Hepatocyte (in vitro differentiated cells): Measurements from ENCODE around the gene FAM53C. TPM values are rescaled to one million over a fixed set of nuclear protein-coding genes. Genes with fewer than 3 reads are reported as not detected.

Experiments used
- DNase-seq: peaks from one replicate; pipeline ENCODE4 v3.0.0-alpha.2; 2016; ENCODE audit warnings: low spot score
- H2AFZ ChIP-seq: fragments of 200-600 bp; sonication (generic); 2 replicates; pipeline ENCODE4 v1.6.0; 2016; ENCODE audit warnings: antibody characterized with exemption, mild to moderate bottlenecking
- H3K27ac ChIP-seq: fragments of 200-600 bp; sonication (generic); 2 replicates; pipeline ENCODE4 v1.5.1; 2016; ENCODE audit warnings: mild to moderate bottlenecking
- H3K27me3 ChIP-seq: fragments of 200-600 bp; sonication (generic); 2 replicates; pipeline ENCODE4 v1.6.1; 2016
- H3K36me3 ChIP-seq: fragments of 200-600 bp; sonication (generic); replicated peaks from 2 replicates; pipeline ENCODE4 v1.5.1; 2016; ENCODE audit warnings: low read depth; ENCODE audit not compliant: insufficient read depth
- H3K4me1 ChIP-seq: fragments of 200-600 bp; sonication (generic); 2 replicates; pipeline ENCODE4 v1.5.1; 2016; ENCODE audit warnings: mild to moderate bottlenecking, moderate library complexity; ENCODE audit not compliant: insufficient read depth
- H3K4me2 ChIP-seq: fragments of 200-600 bp; sonication (generic); 2 replicates; pipeline ENCODE4 v1.6.0; 2016
- H3K4me3 ChIP-seq: fragments of 200-600 bp; sonication (generic); 2 replicates; pipeline ENCODE4 v1.5.1; 2016; ENCODE audit warnings: mild to moderate bottlenecking
- H3K79me2 ChIP-seq: fragments of 200-600 bp; sonication (generic); 2 replicates; pipeline ENCODE4 v1.6.0; 2017; ENCODE audit warnings: mild to moderate bottlenecking
- H3K9me2 ChIP-seq: fragments of 200-600 bp; sonication (generic); replicated peaks from 2 replicates; pipeline ENCODE4 v1.6.0; 2017; ENCODE audit warnings: mild to moderate bottlenecking; ENCODE audit not compliant: insufficient read depth
- H3K9me3 ChIP-seq: fragments of 200-600 bp; sonication (generic); 2 replicates; pipeline ENCODE4 v1.5.1; 2016; ENCODE audit warnings: low read depth, mild to moderate bottlenecking
- H4K20me1 ChIP-seq: fragments of 200-600 bp; sonication (generic); 2 replicates; pipeline ENCODE4 v1.6.0; 2016; ENCODE audit warnings: mild to moderate bottlenecking; ENCODE audit not compliant: insufficient read depth, poor library complexity, severe bottlenecking
- CTCF ChIP-seq: fragments of 200-600 bp; sonication (generic); IDR thresholded peaks from 2 replicates; pipeline ENCODE4 v1.5.1; 2016; ENCODE audit warnings: antibody characterized with exemption, mild to moderate bottlenecking; ENCODE audit not compliant: poor library complexity
- EZH2 ChIP-seq: fragments of 200-600 bp; sonication (generic); IDR thresholded peaks from 2 replicates; pipeline ENCODE4 v1.6.1; 2016; ENCODE audit warnings: antibody characterized with exemption, mild to moderate bottlenecking, borderline replicate concordance
- EZH2phosphoT487 ChIP-seq: fragments of 200-600 bp; sonication (generic); IDR thresholded peaks from one replicate; pipeline ENCODE4 v1.6.1; 2018; ENCODE audit warnings: antibody characterized with exemption, mild to moderate bottlenecking, low read depth, moderate library complexity; ENCODE audit not compliant: unreplicated experiment, severe bottlenecking
- WGBS: methylation state at CpG from one replicate; pipeline ENCODE4 v1.1.6; 2016; ENCODE audit warnings: low lambda C conversion rate; ENCODE audit errors: missing lambda C conversion rate; 5-methylcytosine and 5-hydroxymethylcytosine counted together
- polyA plus RNA-seq: library from polyadenylated mRNA; unstranded; fragments of >200 nt; fragmentation: Nextera tagmentation; extraction: Ambion mirVana; gene quantifications from 2 replicates; pipeline ENCODE4 v1.2.1, GENCODE V29; 2016
- total RNA-seq: library from RNA; depleted of rRNA; stranded (reverse); fragments of >200 nt; gene quantifications from 2 replicates; pipeline ENCODE4 v1.2.3, GENCODE V29; 2014

FAM53C gene
- total RNA-seq (33.6 and 33.7 TPM in 2 replicates), polyA plus RNA-seq (27.4 and 31.0 TPM in 2 replicates)

GRCh38 chr5:138337685-138338410 is at the start of gene FAM53C:
Gene FAM53C (plus strand): TSS chr5:138338266. CDS start chr5:138341336, 3,070 bp downstream.
- DNase-seq, result peak; percentile 97
- Histone ChIP-seq H3K27ac (peak within 1 kb of the TSS; percentile 98), H3K27me3 (no peaks in the 10 kb centered on the region), H3K9me2 (no peaks in the 10 kb centered on the region), H3K4me2 (peak within 1 kb of the TSS; percentile 98), H3K4me3 (peak within 1 kb of the TSS; percentile 60), H3K4me1 (peaks cover 16% of the 10 kb centered on the region), H3K79me2 (peaks cover 46% of the 10 kb centered on the region), H4K20me1 (peaks cover 23% of the 10 kb centered on the region), H3K36me3 (no peaks in the 10 kb centered on the region), H2AFZ (peak within 1 kb of the TSS; percentile 85), H3K9me3 (no peaks in the 10 kb centered on the region)
- WGBS, result 2% methylated on average over 37 of the region's 56 CpGs
- no peak for TF ChIP-seq EZH2
- no peak for TF ChIP-seq EZH2phosphoT487
- no peak for TF ChIP-seq CTCF

- WGBS, result 92% methylated on average over 3 of the region's 3 CpGs
- H3K36me3 ChIP-seq, result no peaks in the 10 kb centered on the region
- no peaks in the 10 kb centered on the region for H3K27me3 ChIP-seq
- no peak overlapping the region for H3K4me3 ChIP-seq
- no peak overlapping the region for H3K27ac ChIP-seq
- no peaks in the 10 kb centered on the region for H3K9me2 ChIP-seq
- H3K79me2 ChIP-seq, result no peaks in the 10 kb centered on the region
- DNase-seq, result no peak
- TF ChIP-seq CTCF (no peak), EZH2 (no peak), EZH2phosphoT487 (no peak)
- no peaks in the 10 kb centered on the region for H4K20me1 ChIP-seq
- H2AFZ ChIP-seq, result no peak overlapping the region
- no peaks in the 10 kb centered on the region for H3K9me3 ChIP-seq
- H3K4me1 ChIP-seq, result no peaks in the 10 kb centered on the region
- no peak overlapping the region for H3K4me2 ChIP-seq
Measured at GRCh38 chr5:138289296-138289695, 48.8 kb upstream of the FAM53C start.

GRCh38 chr5:138303372-138303771 is 34.7 kb upstream of the FAM53C start:
- Histone ChIP-seq H3K9me2 (no peaks in the 10 kb centered on the region), H4K20me1 (no peaks in the 10 kb centered on the region), H3K36me3 (no peaks in the 10 kb centered on the region), H2AFZ (no peak overlapping the region), H3K27me3 (no peaks in the 10 kb centered on the region), H3K4me1 (no peaks in the 10 kb centered on the region), H3K4me2 (no peak overlapping the region), H3K9me3 (no peaks in the 10 kb centered on the region), H3K4me3 (no peak overlapping the region), H3K27ac (no peak overlapping the region), H3K79me2 (no peaks in the 10 kb centered on the region)
- 85% methylated on average over 6 of the region's 6 CpGs for WGBS
- DNase-seq, result no peak
- TF ChIP-seq CTCF (no peak), EZH2phosphoT487 (no peak), EZH2 (no peak)

- H3K27ac ChIP-seq, result no peak overlapping the region
- TF ChIP-seq CTCF, result no peak
- TF ChIP-seq EZH2, result no peak
- TF ChIP-seq EZH2phosphoT487, result no peak
- no peak overlapping the region for H3K4me3 ChIP-seq
- H4K20me1 ChIP-seq, result no peaks in the 10 kb centered on the region
- no peak overlapping the region for H2AFZ ChIP-seq
- no peaks in the 10 kb centered on the region for H3K9me2 ChIP-seq
- H3K4me1 ChIP-seq, result no peaks in the 10 kb centered on the region
- no peaks in the 10 kb centered on the region for H3K27me3 ChIP-seq
- WGBS, result 95% methylated on average over 1 of the region's 1 CpG
- H3K36me3 ChIP-seq, result no peaks in the 10 kb centered on the region
- no peak for DNase-seq
- H3K4me2 ChIP-seq, result no peak overlapping the region
- H3K79me2 ChIP-seq, result no peaks in the 10 kb centered on the region
- H3K9me3 ChIP-seq, result no peaks in the 10 kb centered on the region
Measured at GRCh38 chr5:138305797-138306196, 32.3 kb upstream of the FAM53C start.
